Body of pancreas (tissue), 4 donors: ENCODE measurements around the gene MLXIP.

ENCODE experiments used
- POLR2A ChIP-seq, 3 donors: fragments of 450-650 bp; IDR thresholded peaks; one replicate each; pipeline ENCODE4 v1.6.1; 2016; ENCODE audit warnings: antibody characterized with exemption in 3 of 3, mild to moderate bottlenecking in 2 of 3
- TF ChIP-seq, protein P1 (sequence below), 7 experiments: fragments of 450-650 bp in 4 of 7; fragments of 200-600 bp in 3 of 7; sonication (generic) in 3 of 7; IDR thresholded peaks; one replicate each; pipeline ENCODE4 v1.5.1; 2016 to 2019; ENCODE audit warnings: antibody characterized with exemption in 7 of 7

DNA sequence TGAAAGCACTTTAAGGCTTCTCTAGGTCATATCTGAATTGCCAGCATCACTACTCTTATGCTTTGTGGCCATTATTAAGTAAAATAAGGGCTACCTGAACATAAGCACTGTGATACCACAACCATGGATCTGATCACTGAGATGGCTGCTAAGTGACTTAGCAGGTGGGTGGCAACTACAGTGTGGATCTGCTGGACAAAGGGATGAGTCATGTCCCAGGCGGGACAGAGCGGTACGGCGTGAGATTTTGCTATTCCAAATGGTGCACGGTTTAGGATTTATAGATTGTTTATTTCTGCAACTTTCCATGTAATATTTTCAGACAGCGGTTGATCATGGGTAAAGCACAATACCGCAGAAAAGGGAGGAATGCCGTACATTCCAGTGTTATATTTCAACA is 39.4 kb downstream of the MLXIP start:
- TF ChIP-seq, protein P1, sequence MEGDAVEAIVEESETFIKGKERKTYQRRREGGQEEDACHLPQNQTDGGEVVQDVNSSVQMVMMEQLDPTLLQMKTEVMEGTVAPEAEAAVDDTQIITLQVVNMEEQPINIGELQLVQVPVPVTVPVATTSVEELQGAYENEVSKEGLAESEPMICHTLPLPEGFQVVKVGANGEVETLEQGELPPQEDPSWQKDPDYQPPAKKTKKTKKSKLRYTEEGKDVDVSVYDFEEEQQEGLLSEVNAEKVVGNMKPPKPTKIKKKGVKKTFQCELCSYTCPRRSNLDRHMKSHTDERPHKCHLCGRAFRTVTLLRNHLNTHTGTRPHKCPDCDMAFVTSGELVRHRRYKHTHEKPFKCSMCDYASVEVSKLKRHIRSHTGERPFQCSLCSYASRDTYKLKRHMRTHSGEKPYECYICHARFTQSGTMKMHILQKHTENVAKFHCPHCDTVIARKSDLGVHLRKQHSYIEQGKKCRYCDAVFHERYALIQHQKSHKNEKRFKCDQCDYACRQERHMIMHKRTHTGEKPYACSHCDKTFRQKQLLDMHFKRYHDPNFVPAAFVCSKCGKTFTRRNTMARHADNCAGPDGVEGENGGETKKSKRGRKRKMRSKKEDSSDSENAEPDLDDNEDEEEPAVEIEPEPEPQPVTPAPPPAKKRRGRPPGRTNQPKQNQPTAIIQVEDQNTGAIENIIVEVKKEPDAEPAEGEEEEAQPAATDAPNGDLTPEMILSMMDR (IDR thresholded peaks at IDR 0.05): no peak
- TF ChIP-seq POLR2A (IDR thresholded peaks at IDR 0.05): no peak
